Left hindlimb (tissue), 1 donor: ENCODE measurements around the gene DTNB.
"Not testable (repeated sequence)": the region's sequence is repeated elsewhere in the genome, so short reads cannot be mapped to it uniquely, and the experiment has no call there.

Experiments
- DNase-seq: peaks from one replicate; pipeline ENCODE4 v3.0.0-alpha.2; 2018

DTNB gene

GRCh38 chr2:25411281-25411680 lies 262.1 kb downstream of the DTNB start:
- DNase-seq: no peak

- no peak for DNase-seq
Measured at GRCh38 chr2:25410370-25410769, 263.0 kb downstream of the DTNB start.

GRCh38 chr2:25409468-25409867 lies 263.9 kb downstream of the DTNB start:
- no peak for DNase-seq

- DNase-seq: no peak
Measured at GRCh38 chr2:25409044-25409443, 264.3 kb downstream of the DTNB start.

- no peak for DNase-seq
Measured at GRCh38 chr2:25405611-25406295, 267.6 kb downstream of the DTNB start.

- DNase-seq: not testable (repeated sequence)
Measured at GRCh38 chr2:25403120-25403760, 270.1 kb downstream of the DTNB start.

GRCh38 chr2:25402477-25402876 lies 270.9 kb downstream of the DTNB start:
- no peak for DNase-seq

GRCh38 chr2:25401307-25402026 lies 271.9 kb downstream of the DTNB start:
- no peak for DNase-seq

GRCh38 chr2:25400576-25401216 lies 272.7 kb downstream of the DTNB start:
- no peak for DNase-seq

- DNase-seq: no peak
Measured at GRCh38 chr2:25400169-25400568, 273.2 kb downstream of the DTNB start.

GRCh38 chr2:25398534-25398933 lies 274.8 kb downstream of the DTNB start:
- no peak for DNase-seq

GRCh38 chr2:25397777-25398176 lies 275.6 kb downstream of the DTNB start:
- no peak for DNase-seq

GRCh38 chr2:25389161-25389560 lies 284.2 kb downstream of the DTNB start:
- no peak for DNase-seq

GRCh38 chr2:25388491-25388890 lies 284.9 kb downstream of the DTNB start:
- DNase-seq: no peak

GRCh38 chr2:25387876-25388449 lies 285.4 kb downstream of the DTNB start:
- DNase-seq: no peak

GRCh38 chr2:25386971-25387875 lies 286.2 kb downstream of the DTNB start:
- DNase-seq: peak; percentile 15

- no peak for DNase-seq
Measured at GRCh38 chr2:25385910-25386309, 287.5 kb downstream of the DTNB start.

- no peak for DNase-seq
Measured at GRCh38 chr2:25383806-25384205, 289.6 kb downstream of the DTNB start.

GRCh38 chr2:25381502-25381901 lies 291.9 kb downstream of the DTNB start:
- peak; percentile 15 for DNase-seq

- DNase-seq: peak; percentile 61
Measured at GRCh38 chr2:25380586-25381375, 292.6 kb downstream of the DTNB start.

- DNase-seq: peak; percentile 3
Measured at GRCh38 chr2:25380023-25380422, 293.4 kb downstream of the DTNB start.
